ENCODE results near the gene AUTS2. TPM values are rescaled to one million over a fixed set of nuclear protein-coding genes. Genes with fewer than 3 reads are reported as not detected.

Gene AUTS2
- total and polyA plus RNA-seq, 9 of the 15 experiments (the other 6 are each of a cell fraction or from before 2014, with no cell fraction given) = 0.58 TPM; not detected in 8

DNA sequence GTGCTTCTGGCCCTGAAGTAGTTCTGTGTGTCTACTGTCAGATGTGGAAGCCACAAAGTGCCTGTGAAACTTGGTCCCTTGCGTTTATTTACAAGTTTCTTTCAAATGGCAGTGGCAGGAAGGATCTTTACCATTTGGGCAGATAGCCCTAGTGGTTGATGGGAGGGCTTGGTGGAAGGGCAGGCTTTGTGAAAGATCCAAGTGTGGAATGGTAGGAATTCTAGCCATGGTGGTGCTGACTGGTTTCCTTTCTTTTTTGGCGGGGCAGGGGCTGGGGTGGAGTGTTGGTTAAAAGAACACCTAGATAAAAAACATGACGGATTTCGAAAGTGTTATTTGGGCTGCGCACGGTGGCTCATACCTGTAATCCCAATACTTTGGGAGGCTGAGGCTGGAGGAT is 27.0 kb downstream of the AUTS2 start:
- Histone ChIP-seq H2AFZ (ENCODE audit: low read depth, low read length) (no peak overlapping the region), H3K9me3 (replicated peaks; ENCODE audit: control insufficient read depth, insufficient read depth, low read depth, low read length) (no peaks in the 10 kb centered on the region), H3K36me3 (ENCODE audit: control insufficient read depth, insufficient read depth, low read length) (no peaks in the 10 kb centered on the region), H3K79me2 (ENCODE audit: control insufficient read depth, insufficient read depth, low read length) (no peaks in the 10 kb centered on the region), H3K4me2 (ENCODE audit: insufficient read depth, low read length) (no peak overlapping the region), H3K9me1 (ENCODE audit: control insufficient read depth, insufficient read depth, low read length) (no peaks in the 10 kb centered on the region), H4K20me1 (replicated peaks; ENCODE audit: control insufficient read depth, insufficient read depth, low read length) (no peaks in the 10 kb centered on the region), H3K4me3 (no peak overlapping the region), H3K9ac (ENCODE audit: insufficient read depth in 1 of 2, low read depth in 2 of 2, low read length in 2 of 2) (no peak overlapping the region), H3K27me3 (ENCODE audit: control insufficient read depth in 2 of 2, insufficient read depth in 2 of 2, low read length in 2 of 2) (no peaks in the 10 kb centered on the region), H3K27ac (ENCODE audit: extremely low read depth, low read depth, low read length) (no peak overlapping the region), H3K4me1 (replicated peaks in 1 of 2; ENCODE audit: control insufficient read depth in 2 of 2, insufficient read depth in 2 of 2, low read length in 2 of 2) (no peaks in the 10 kb centered on the region)
- no TSS peak for BruUV-seq (replicated peaks)
- FAIRE-seq (no peak), ATAC-seq (no peak), DNase-seq (ENCODE audit: extremely low read depth in 1 of 4, low spot score in 3 of 4) (no peak)
- in situ Hi-C loops (cut with MboI) (no loop called here), intact Hi-C loops (cut with micrococcal nuclease) (no loop called here)
- ChIA-PET POLR2A (no interaction called here), CTCF (ENCODE audit: low intra/inter-chr PET ratio) (no interaction called here)
- 3% methylated on average over 6 of the region's 6 CpGs for WGBS (ENCODE audit: insufficient coverage, low coverage, missing lambda C conversion rate)
- TF ChIP-seq RFX7 (CRISPR knock-in tag; IDR thresholded peaks at IDR 0.05) (no peak), NFXL1 (CRISPR knock-in tag; IDR thresholded peaks at IDR 0.05) (no peak), NFE2 (IDR thresholded peaks at IDR 0.05; ENCODE audit: low read depth) (no peak), TCF7L2 (IDR thresholded peaks at IDR 0.05; ENCODE audit: low read depth, low read length) (no peak), ELF2 (CRISPR knock-in tag; IDR thresholded peaks at IDR 0.05) (no peak), BRF1 (IDR thresholded peaks at IDR 0.05; ENCODE audit: borderline replicate concordance, extremely low read depth, insufficient read length) (no peak), ZNF184 (CRISPR knock-in tag; IDR thresholded peaks at IDR 0.05) (no peak), PPARD (CRISPR knock-in tag; IDR thresholded peaks at IDR 0.05) (no peak), FOXK2 (conservative IDR thresholded peaks at IDR 0.05 in 1 of 2, IDR thresholded peaks at IDR 0.05 in 1 of 2; ENCODE audit: low read depth in 2 of 2) (no peak), PTBP1 (IDR thresholded peaks at IDR 0.05; ENCODE audit: low read depth, low read length) (no peak), ZBTB26 (CRISPR knock-in tag; IDR thresholded peaks at IDR 0.05) (no peak), ZHX1 (conservative IDR thresholded peaks at IDR 0.05; ENCODE audit: low read length) (no peak), YY1 (IDR thresholded peaks at IDR 0.05; ENCODE audit: borderline replicate concordance in 1 of 3, control insufficient read depth in 1 of 3, extremely low read depth in 1 of 3, insufficient read depth in 3 of 3, insufficient read length in 1 of 3, insufficient replicate concordance in 2 of 3, low read depth in 1 of 3, low read length in 2 of 3) (no peak), ZNF668 (CRISPR knock-in tag; IDR thresholded peaks at IDR 0.05) (no peak), HEY1 (CRISPR knock-in tag; IDR thresholded peaks at IDR 0.05; ENCODE audit: borderline replicate concordance) (no peak), ZNF444 (CRISPR knock-in tag; IDR thresholded peaks at IDR 0.05) (no peak)
- TF ChIP-seq, protein P1, sequence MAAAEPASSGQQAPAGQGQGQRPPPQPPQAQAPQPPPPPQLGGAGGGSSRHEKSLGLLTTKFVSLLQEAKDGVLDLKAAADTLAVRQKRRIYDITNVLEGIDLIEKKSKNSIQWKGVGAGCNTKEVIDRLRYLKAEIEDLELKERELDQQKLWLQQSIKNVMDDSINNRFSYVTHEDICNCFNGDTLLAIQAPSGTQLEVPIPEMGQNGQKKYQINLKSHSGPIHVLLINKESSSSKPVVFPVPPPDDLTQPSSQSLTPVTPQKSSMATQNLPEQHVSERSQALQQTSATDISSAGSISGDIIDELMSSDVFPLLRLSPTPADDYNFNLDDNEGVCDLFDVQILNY (CRISPR knock-in tag; IDR thresholded peaks at IDR 0.05) = no peak
- TF ChIP-seq, protein P2, sequence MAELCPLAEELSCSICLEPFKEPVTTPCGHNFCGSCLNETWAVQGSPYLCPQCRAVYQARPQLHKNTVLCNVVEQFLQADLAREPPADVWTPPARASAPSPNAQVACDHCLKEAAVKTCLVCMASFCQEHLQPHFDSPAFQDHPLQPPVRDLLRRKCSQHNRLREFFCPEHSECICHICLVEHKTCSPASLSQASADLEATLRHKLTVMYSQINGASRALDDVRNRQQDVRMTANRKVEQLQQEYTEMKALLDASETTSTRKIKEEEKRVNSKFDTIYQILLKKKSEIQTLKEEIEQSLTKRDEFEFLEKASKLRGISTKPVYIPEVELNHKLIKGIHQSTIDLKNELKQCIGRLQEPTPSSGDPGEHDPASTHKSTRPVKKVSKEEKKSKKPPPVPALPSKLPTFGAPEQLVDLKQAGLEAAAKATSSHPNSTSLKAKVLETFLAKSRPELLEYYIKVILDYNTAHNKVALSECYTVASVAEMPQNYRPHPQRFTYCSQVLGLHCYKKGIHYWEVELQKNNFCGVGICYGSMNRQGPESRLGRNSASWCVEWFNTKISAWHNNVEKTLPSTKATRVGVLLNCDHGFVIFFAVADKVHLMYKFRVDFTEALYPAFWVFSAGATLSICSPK (IDR thresholded peaks at IDR 0.05; ENCODE audit: borderline replicate concordance) = no peak
